SK-N-SH (cell line): Measurements from ENCODE around the gene SPOCK1. TPM values are rescaled to one million over a fixed set of nuclear protein-coding genes. Genes with fewer than 3 reads are reported as not detected.

ENCODE experiments used
- CTCF ChIA-PET: fragments of 300-600, 350-600 bp; formaldehyde crosslinking; extraction: SDS; loops from one replicate; lab custom pipeline; 2021; lab: Yijun Ruan, JAX
- POLR2A ChIA-PET: fragments of 350-600 bp; sonication (Branson Sonifier 250); formaldehyde crosslinking; extraction: SDS; loops from one replicate; lab custom pipeline; 2020; ENCODE audit warnings: antibody characterized with exemption, inconsistent platforms; lab: Yijun Ruan, JAX
- DNase-seq: peaks from one replicate; pipeline ENCODE4 v3.0.0; 2012
- H2AFZ ChIP-seq: fragments of 200-600 bp; sonication (generic); 2 replicates; pipeline ENCODE4 v1.8.1; 2016; ENCODE audit warnings: antibody characterized with exemption, mild to moderate bottlenecking, low read depth
- H3F3A ChIP-seq: fragments of 200-600 bp; sonication (generic); replicated peaks from 2 replicates; pipeline ENCODE3; 2016; ENCODE audit warnings: antibody characterized with exemption, mild to moderate bottlenecking; ENCODE audit not compliant: insufficient read depth
- H3K27ac ChIP-seq, 2 experiments: fragments of 200-500 bp in 1 of 2; fragments of 200-600 bp in 1 of 2; sonication (Bioruptor generic) in 1 of 2; sonication (generic), shearing (Covaris generic) in 1 of 2; 2 replicates each; pipeline versions ENCODE4 v1.5.1 to v1.6.1; 2014 to 2016; ENCODE audit warnings: low read depth in 2 of 2, inconsistent platforms in 1 of 2, low read length in 1 of 2, mild to moderate bottlenecking in 1 of 2, mixed read lengths in 1 of 2
- H3K27me3 ChIP-seq: fragments of 200-600 bp; sonication (generic), shearing (Covaris generic); 2 replicates; pipeline ENCODE4 v1.6.1; 2016; ENCODE audit warnings: mixed run types; ENCODE audit not compliant: insufficient read depth
- H3K36me3 ChIP-seq, 2 experiments: fragments of 200-500 bp in 1 of 2; fragments of 200-600 bp in 1 of 2; sonication (Bioruptor generic) in 1 of 2; sonication (generic) in 1 of 2; replicated peaks in 1 of 2; 2 replicates each; pipeline versions ENCODE3 to v1.5.1; 2014 to 2016; ENCODE audit warnings: low read length in 1 of 2, mild to moderate bottlenecking in 1 of 2; ENCODE audit not compliant: insufficient read depth in 2 of 2, control insufficient read depth in 1 of 2
- H3K4me1 ChIP-seq, 2 experiments: fragments of 200-500 bp in 1 of 2; fragments of 200-600 bp in 1 of 2; sonication (Bioruptor generic) in 1 of 2; sonication (generic), shearing (Covaris generic) in 1 of 2; 2 replicates each; pipeline versions ENCODE4 v1.5.1 to v1.6.1; 2014 to 2016; ENCODE audit warnings: low read depth in 1 of 2, low read length in 1 of 2, mixed run types in 1 of 2; ENCODE audit not compliant: insufficient read depth in 2 of 2, control insufficient read depth in 1 of 2
- H3K4me2 ChIP-seq: fragments of 200-600 bp; sonication (generic), shearing (Covaris generic); 2 replicates; pipeline ENCODE4 v1.6.1; 2017; ENCODE audit warnings: mixed run types
- H3K4me3 ChIP-seq, 2 experiments: fragments of 200-500 bp in 1 of 2; fragments of 200-600 bp in 1 of 2; sonication (Bioruptor generic) in 1 of 2; sonication (generic), shearing (Covaris generic) in 1 of 2; 2 replicates each; pipeline versions ENCODE4 v1.5.1 to v1.8.1; 2014 to 2016; ENCODE audit warnings: low read depth in 2 of 2, inconsistent platforms in 1 of 2, low read length in 1 of 2, mild to moderate bottlenecking in 1 of 2, mixed read lengths in 1 of 2, moderate library complexity in 1 of 2
- H3K79me2 ChIP-seq: fragments of 200-600 bp; sonication (generic); 2 replicates; pipeline ENCODE4 v1.8.1; 2017; ENCODE audit warnings: mild to moderate bottlenecking; ENCODE audit not compliant: insufficient read depth
- H3K9ac ChIP-seq: fragments of 200-600 bp; sonication (generic); 2 replicates; pipeline ENCODE4 v1.6.1; 2017; ENCODE audit warnings: mixed run types
- H3K9me2 ChIP-seq: fragments of 200-600 bp; sonication (generic); 2 replicates; pipeline ENCODE4 v1.6.1; 2017; ENCODE audit warnings: mixed run types
- H3K9me3 ChIP-seq: fragments of 200-600 bp; sonication (generic); 2 replicates; pipeline ENCODE4 v1.6.1; 2017; ENCODE audit warnings: mixed run types, mild to moderate bottlenecking, moderate library complexity
- H4K20me1 ChIP-seq: fragments of 200-600 bp; sonication (generic); 2 replicates; pipeline ENCODE4 v1.6.1; 2017; ENCODE audit warnings: mild to moderate bottlenecking, mixed run types; ENCODE audit not compliant: insufficient read depth
- CHD2 ChIP-seq: fragments of 150-350 bp; IDR thresholded peaks from 2 replicates; pipeline ENCODE4 v1.6.1; 2018; ENCODE audit warnings: low read length; ENCODE audit not compliant: partially characterized antibody
- CTCF ChIP-seq: fragments of 200-600 bp; sonication (generic); IDR thresholded peaks from 2 replicates; pipeline ENCODE4 v1.6.1; 2017; ENCODE audit warnings: antibody characterized with exemption, mild to moderate bottlenecking, moderate library complexity
- ELF1 ChIP-seq: IDR thresholded peaks from 2 replicates; pipeline ENCODE4 v1.4.0; 2012
- EZH2phosphoT487 ChIP-seq: fragments of 200-600 bp; sonication (generic); IDR thresholded peaks from 2 replicates; pipeline ENCODE4 v1.6.1; 2017; ENCODE audit warnings: low read depth, mixed run types, mild to moderate bottlenecking, antibody characterized with exemption, moderate library complexity, borderline replicate concordance
- FOXJ3 ChIP-seq: sonication (generic); formaldehyde crosslinking; IDR thresholded peaks from 2 replicates; pipeline ENCODE4 v1.5.1; 2020; ENCODE audit warnings: mild to moderate bottlenecking, missing genetic modification reagents
- GABPA ChIP-seq: IDR thresholded peaks from 2 replicates; pipeline ENCODE4 v1.4.0; 2012; ENCODE audit warnings: low read depth, mild to moderate bottlenecking
- IRF3 ChIP-seq: fragments of 150-350 bp; IDR thresholded peaks from 2 replicates; pipeline ENCODE4 v1.6.1; 2016; ENCODE audit warnings: mild to moderate bottlenecking, low read depth, low read length
- JUND ChIP-seq: IDR thresholded peaks from 2 replicates; pipeline ENCODE4 v1.4.0; 2012
- MAX ChIP-seq: IDR thresholded peaks from 2 replicates; pipeline ENCODE4 v1.4.0; 2012; ENCODE audit warnings: low read depth
- MXI1 ChIP-seq: IDR thresholded peaks from 2 replicates; pipeline ENCODE4 v1.6.1; 2012; ENCODE audit warnings: mild to moderate bottlenecking, low read depth, low read length, improper control_type of control experiment
- NFIC ChIP-seq: IDR thresholded peaks from 2 replicates; pipeline ENCODE4 v1.4.0; 2012; ENCODE audit warnings: borderline replicate concordance
- PBX3 ChIP-seq: IDR thresholded peaks from 2 replicates; pipeline ENCODE4; 2012
- RAD21 ChIP-seq: IDR thresholded peaks from 2 replicates; pipeline ENCODE4 v1.6.1; 2012; ENCODE audit warnings: mild to moderate bottlenecking, low read length
- RCOR1 ChIP-seq: fragments of 150-350 bp; IDR thresholded peaks from 2 replicates; pipeline ENCODE4 v1.6.1; 2017; ENCODE audit warnings: antibody characterized with exemption, low read length
- REST ChIP-seq: IDR thresholded peaks from 2 replicates; pipeline ENCODE4 v1.6.1; 2012; ENCODE audit warnings: mild to moderate bottlenecking, low read depth, low read length, moderate library complexity
- RFX5 ChIP-seq: IDR thresholded peaks from 2 replicates; pipeline ENCODE4 v1.6.1; 2012; ENCODE audit warnings: mild to moderate bottlenecking, improper control_type of control experiment, low read length
- SIN3A ChIP-seq: IDR thresholded peaks from 2 replicates; pipeline ENCODE4 v1.6.1; 2012; ENCODE audit warnings: low read depth, mild to moderate bottlenecking, low read length, moderate library complexity, borderline replicate concordance
- SMC3 ChIP-seq: IDR thresholded peaks from 2 replicates; pipeline ENCODE4 v1.6.1; 2012; ENCODE audit warnings: low read depth, low read length, improper control_type of control experiment
- TAF1 ChIP-seq: IDR thresholded peaks from 2 replicates; pipeline ENCODE4 v1.6.1; 2012; ENCODE audit warnings: low read depth, mild to moderate bottlenecking, low read length, moderate library complexity, borderline replicate concordance
- TCF12 ChIP-seq: IDR thresholded peaks from 2 replicates; pipeline ENCODE4 v1.4.0; 2012
- TEAD4 ChIP-seq: IDR thresholded peaks from 2 replicates; pipeline ENCODE4 v1.4.0; 2012; ENCODE audit warnings: mild to moderate bottlenecking, borderline replicate concordance; ENCODE audit not compliant: insufficient read depth
- WGBS: methylation state at CpG from one replicate; pipeline ENCODE4 v1.1.6; 2017; ENCODE audit warnings: low lambda C conversion rate; 5-methylcytosine and 5-hydroxymethylcytosine counted together
- polyA plus RNA-seq, 3 experiments: library from polyadenylated mRNA; depleted of rRNA; stranded (reverse); fragments of >200 nt; gene quantifications; 2 replicates each; pipeline ENCODE4 v1.2.3, GENCODE V29; 2012

Gene SPOCK1
- polyA plus RNA-seq, 1 of the 3 experiments (the other 2 are of a cell fraction), result 11.3 TPM

GRCh38 chr5:137148655-137149054 lies 350.5 kb downstream of the SPOCK1 start:
- no peaks in the 10 kb centered on the region for H3K9me3 ChIP-seq
- 46% methylated on average over 2 of the region's 2 CpGs for WGBS
- TF ChIP-seq TEAD4 (no peak), RAD21 (no peak), SMC3 (no peak), NFIC (no peak), IRF3 (no peak), TAF1 (no peak), EZH2phosphoT487 (no peak), ELF1 (no peak), PBX3 (no peak), JUND (no peak), SIN3A (no peak), RCOR1 (no peak), FOXJ3 (no peak), TCF12 (no peak)
- peaks cover 4% of the 10 kb centered on the region; the same call in 1 of the 2 replicates for H3K79me2 ChIP-seq
- DNase-seq, result no peak
- no peak overlapping the region for H3K27ac ChIP-seq
- POLR2A ChIA-PET, result no interaction called here
- H2AFZ ChIP-seq, result no peak overlapping the region
- no peak overlapping the region for H3K9ac ChIP-seq
- no peaks in the 10 kb centered on the region for H3K27me3 ChIP-seq
- H3K4me1 ChIP-seq, result peaks cover 2 to 14% of the 10 kb centered on the region in 2 experiments; a peak in 3 of 4 replicates
- no peak overlapping the region for H3K4me3 ChIP-seq
- no peaks in the 10 kb centered on the region for H4K20me1 ChIP-seq
- CTCF ChIA-PET, result interaction anchor here (0.6 to 1.1 kb wide), 2 partner anchors 349 to 1411 kb away, joined by 3 to 4 read pairs; no protein-coding TSS in a partner anchor
- H3K36me3 ChIP-seq, result no peaks in the 10 kb centered on the region
- H3F3A ChIP-seq, result peaks cover 5% of the 10 kb centered on the region
- no peaks in the 10 kb centered on the region for H3K9me2 ChIP-seq
- no peak overlapping the region for H3K4me2 ChIP-seq

GRCh38 chr5:137148159-137148558 lies 351.0 kb downstream of the SPOCK1 start:
- Histone ChIP-seq H3K4me3 (no peak overlapping the region), H3K9ac (no peak overlapping the region), H3K27ac (no peak overlapping the region; a peak in 1 of 4 replicates), H2AFZ (no peak overlapping the region), H3K9me3 (no peaks in the 10 kb centered on the region), H3K9me2 (no peaks in the 10 kb centered on the region), H3K36me3 (no peaks in the 10 kb centered on the region), H4K20me1 (no peaks in the 10 kb centered on the region), H3K79me2 (peaks cover 4% of the 10 kb centered on the region; the same call in 1 of the 2 replicates), H3K27me3 (no peaks in the 10 kb centered on the region), H3F3A (peaks cover 9% of the 10 kb centered on the region), H3K4me2 (no peak overlapping the region), H3K4me1 (peaks cover 2 to 18% of the 10 kb centered on the region in 2 experiments; a peak in 3 of 4 replicates)
- POLR2A ChIA-PET, result no interaction called here
- CTCF ChIA-PET, result interaction anchor here (0.6 to 1.1 kb wide), 2 partner anchors 350 to 436 kb away, joined by 3 to 4 read pairs; no protein-coding TSS in a partner anchor
- WGBS, result 78% methylated on average over 1 of the region's 1 CpG
- DNase-seq, result no peak
- TF ChIP-seq CHD2 (no peak), SIN3A (no peak), RFX5 (no peak), GABPA (no peak), FOXJ3 (no peak), CTCF (no peak), REST (no peak), MAX (no peak), TCF12 (no peak), MXI1 (no peak), JUND (no peak)
